NCI-H146 (cell line): Measurements from ENCODE around the gene TCERG1L.

Experiments
- DNase-seq: peaks from one replicate; lab custom pipeline; 2025; lab: John Stamatoyannopoulos, UW

TCERG1L gene

DNA sequence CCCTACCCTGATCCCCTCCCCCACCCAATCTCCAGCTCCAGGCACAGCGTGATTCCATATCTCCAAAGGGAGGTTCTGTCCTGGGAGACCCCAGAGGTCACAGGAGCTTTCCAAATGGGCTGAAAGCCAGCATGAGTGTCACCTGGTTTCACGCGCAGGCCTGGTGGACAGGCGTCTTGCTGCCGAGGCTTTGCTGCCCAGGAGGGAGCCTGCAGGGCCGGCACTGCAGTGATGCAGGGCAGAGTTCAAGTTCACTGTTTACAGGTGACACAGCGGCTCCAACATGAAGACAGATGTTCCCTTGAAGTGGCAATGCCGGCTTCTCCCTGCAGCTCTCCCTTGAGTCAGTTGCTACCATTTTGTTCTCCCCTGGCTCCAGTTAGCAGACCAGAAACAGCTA lies 104.3 kb downstream of the TCERG1L start:
- no peak for DNase-seq

DNA sequence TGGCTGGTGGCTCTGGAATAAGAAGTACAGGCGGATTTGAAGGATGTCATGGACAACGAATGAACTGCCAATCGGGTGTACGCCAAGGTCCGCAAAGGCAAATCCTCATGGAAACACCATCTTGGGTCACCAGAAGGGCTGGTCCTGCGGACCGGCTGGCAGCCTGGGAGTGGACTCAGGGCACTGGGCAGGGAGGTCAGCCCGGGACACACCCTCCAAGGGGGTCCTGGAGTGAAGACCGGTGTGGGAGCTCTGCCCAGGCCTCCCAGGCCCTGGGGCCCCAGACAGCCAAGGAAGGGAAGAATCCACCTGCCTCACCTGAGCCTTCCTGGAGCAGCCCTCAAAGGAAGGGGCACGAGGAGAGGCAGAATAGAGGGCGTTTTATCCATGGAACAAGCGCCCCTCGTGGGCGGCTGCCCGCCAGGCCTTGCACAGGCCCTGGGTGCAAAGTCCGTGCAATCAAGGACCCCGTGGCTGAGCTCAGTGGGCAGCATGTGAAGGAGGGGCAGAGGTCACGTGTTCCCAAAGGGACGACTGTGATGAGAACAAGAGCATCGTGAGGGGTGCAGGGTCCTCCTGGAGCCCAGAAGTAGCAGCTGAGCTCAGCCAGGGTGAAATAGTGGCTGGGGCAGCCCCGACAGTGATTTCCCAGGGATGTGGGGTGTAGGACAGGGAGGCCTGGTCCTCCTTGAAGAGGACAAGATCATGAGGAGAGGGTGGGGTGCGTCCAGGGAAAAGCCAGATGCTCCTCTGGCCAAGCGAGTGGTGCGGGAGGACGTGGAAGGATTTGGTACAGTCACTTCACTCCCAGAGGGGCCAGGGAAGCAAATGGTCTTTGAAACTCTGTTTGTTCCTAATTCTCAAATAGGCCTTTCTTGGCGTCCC lies 105.2 kb downstream of the TCERG1L start:
- no peak for DNase-seq

- no peak for DNase-seq
Measured at GRCh38 chr10:131205556-131205955, 106.0 kb downstream of the TCERG1L start.

DNA sequence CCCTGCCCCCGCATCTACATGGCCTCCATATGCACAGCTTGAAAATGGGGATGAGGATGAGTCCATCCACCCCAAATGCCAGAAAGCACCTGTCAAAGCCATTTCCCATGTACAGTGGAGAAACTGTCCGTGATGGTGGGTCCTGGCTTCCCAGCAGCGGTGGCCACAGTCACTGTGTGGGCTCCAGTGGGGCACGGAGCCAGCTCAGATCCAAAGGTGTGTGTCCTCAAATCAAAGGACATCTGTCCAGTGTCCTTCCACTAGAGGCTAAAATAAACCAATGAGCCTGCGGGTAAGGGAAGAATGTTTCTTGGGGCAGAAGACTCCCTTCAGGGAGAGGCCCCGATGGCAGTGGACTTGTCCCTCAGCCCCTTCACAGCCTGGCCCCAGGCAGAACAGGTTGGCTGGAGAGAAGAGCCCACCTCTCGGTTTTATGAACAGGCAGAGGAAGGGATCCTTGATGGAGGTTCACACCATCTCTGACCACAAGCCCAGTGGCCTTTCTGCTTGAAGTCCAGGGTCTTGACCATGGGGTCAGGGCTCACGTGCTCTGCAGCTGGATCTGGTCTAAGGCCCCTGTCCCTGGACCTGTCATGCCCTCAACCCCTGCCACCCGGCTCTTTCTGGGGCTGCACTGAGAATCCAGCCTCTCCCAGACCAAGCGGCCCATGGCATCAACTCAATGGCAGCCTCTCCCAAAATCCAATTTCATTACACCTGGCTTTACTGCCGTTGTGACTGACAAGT lies 106.9 kb downstream of the TCERG1L start:
- no peak for DNase-seq

DNA sequence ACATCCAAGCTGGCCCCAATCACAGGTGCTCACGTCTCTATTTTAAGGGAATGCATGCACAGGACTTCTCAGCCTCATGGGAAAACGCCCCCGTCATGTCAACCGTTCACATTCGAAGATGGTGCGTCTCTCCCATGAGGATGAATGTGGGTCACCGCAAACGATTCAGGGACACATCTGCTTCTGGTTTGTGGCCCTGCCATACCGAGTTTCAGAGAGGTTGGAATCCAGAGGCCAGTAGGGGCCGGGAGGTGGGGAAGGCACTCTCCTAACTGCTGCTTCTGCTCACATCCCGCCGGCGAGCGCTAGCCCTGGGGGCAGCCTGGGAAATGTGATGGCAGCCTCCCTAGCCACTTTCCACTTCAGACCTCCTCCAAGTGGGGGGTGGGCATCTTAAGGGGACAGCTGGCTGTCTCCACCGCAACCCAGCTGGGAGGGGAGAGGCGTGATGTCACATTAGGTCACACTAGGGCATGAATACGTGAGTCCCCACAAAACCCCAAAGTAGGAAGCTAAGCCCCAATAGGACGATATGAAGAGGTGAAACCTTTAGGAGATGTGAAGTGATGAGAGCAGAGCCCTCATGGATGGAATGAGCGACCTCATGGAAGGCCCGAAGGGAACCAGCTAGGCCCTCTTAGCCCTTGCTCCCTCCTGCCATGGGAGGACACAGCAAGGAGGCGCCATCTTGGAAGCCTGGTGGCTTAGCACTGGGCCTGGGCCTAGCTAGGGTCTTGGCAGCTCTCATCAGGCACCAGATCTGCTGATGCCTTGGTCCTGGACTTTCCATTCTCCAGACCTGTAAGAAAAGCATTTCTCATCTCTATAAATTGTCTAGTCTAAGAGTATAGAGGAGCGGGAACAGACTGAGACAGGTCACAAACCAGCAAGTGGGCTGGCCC lies 107.8 kb downstream of the TCERG1L start:
- no peak for DNase-seq

DNA sequence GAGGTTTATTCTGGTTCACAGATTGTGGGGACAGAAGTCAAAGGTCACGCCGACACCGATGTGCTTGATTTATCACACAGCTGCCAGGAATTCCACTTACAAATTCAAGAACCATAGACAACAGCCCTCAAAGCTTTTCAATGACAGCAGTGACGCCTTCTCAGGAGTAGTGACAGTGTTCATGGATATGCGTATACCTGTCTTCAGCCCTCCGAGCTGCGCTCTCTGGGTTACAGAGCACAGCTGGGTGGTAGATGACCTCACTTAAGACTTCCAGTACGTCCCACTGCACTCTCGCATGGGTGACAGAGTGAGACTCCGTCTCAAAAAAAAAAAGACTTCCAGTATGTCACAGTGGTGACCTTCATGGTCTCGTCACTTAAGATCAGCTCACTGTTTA lies 108.5 kb downstream of the TCERG1L start:
- DNase-seq: no peak

DNA sequence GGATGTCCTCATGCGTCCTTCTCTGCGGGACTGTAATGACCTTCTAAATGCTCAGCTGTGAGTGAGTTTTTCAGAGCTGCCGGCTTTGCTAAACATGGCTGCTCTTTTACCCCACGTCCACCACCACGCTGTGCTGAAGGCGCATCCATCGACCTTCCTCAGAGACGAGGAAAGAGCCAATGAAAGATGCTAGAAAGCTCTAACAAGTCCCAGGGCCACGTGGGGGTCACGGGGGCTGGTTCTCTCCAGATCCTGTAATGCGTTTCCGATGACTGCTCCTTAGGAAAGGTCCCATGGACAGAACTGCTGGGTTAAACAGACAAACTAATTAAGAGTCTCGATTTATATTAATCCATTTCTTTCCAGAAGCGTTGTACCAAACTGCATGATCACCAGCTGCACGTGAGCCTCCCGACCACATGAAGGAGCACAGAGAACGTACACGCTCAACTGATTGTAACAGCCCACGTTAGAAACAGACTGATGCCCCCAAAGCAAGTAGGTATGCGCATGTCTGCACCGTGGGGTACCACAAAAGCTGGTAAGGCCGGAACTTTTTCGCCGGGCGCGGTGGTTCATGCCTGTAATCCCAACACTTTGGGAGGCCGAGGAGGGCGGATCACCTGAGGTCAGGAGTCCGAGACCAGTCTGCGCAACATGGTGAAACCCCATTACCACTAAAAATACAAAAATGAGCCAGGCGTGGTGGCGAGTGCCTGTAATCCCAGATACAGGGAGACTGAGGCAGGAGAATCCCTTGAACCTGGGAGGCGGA lies 109.6 kb downstream of the TCERG1L start:
- no peak for DNase-seq

GRCh38 chr10:131200856-131201470 lies 110.6 kb downstream of the TCERG1L start:
- no peak for DNase-seq

DNA sequence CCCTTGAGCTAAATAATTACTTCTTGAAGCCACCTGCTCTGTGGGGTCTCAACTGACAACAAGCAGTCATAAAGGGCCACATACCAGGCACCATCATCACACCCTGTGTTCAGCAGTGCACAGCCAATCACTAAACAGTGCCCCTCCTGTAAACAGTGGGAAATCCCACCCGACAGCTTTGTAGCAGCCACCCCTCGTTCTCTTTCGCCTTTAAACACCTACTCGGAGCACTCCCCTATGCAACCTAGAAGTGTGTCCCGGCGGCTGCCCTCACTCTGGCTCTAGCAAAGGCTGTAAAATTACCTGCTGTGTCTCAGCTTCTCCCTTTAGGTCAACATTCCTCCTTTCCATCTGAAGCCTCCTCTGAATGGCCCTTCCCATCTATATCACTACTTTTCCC lies 111.9 kb downstream of the TCERG1L start:
- DNase-seq: no peak

- no peak for DNase-seq
Measured at GRCh38 chr10:131198843-131199242, 112.7 kb downstream of the TCERG1L start.

GRCh38 chr10:131198401-131198800 lies 113.1 kb downstream of the TCERG1L start:
- DNase-seq: no peak

GRCh38 chr10:131196176-131196885 lies 115.2 kb downstream of the TCERG1L start:
- DNase-seq: no peak

DNA sequence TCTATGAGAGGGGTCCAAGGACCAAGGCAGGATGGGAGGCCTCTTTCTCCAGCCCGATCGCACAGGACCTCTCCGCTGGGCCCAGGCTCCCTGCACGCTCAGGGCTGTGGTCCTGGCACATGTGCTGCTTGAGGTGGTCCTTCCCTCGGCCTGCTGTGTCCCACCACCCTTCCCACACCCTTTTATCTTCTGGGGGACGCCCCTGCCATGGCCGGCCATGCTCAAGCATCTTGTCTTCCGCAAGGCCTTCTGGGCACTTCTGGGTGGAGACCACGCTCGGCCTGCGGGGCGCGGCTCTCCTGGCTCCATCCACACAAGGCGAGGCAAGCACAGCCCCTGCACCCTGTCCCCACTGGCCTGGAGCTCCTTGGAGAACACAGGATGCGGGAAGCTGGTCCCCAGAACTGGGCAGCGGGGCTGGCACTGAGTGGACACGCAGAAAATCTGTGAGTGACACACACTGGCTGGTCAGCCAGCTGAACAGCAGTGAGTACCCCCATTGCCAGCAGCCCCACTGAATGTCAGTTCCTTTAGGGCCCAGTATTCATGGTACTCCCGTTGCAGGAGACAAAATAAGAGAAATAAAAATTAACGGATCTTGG lies 115.9 kb downstream of the TCERG1L start:
- DNase-seq: no peak

- no peak for DNase-seq
Measured at GRCh38 chr10:131195116-131195515, 116.4 kb downstream of the TCERG1L start.

- DNase-seq: no peak
Measured at GRCh38 chr10:131193923-131194322, 117.6 kb downstream of the TCERG1L start.

DNA sequence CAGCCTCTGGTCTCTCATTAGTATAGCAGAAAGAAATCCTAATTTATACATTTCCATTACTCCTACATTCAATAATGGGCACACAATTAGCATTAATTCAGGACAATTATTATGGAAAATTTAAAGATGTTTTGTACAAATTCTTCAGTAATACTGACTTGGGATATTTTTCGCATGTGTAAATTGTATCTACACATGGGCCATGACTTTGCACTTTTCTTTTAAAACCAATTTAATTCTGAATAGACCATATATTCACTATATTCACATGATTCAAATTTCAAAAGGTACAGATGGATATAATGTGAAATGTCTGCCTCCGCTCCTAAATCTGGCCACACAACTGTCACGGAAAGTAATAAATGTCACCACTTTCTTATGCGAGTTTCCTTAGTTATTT lies 123.0 kb downstream of the TCERG1L start:
- DNase-seq: no peak

DNA sequence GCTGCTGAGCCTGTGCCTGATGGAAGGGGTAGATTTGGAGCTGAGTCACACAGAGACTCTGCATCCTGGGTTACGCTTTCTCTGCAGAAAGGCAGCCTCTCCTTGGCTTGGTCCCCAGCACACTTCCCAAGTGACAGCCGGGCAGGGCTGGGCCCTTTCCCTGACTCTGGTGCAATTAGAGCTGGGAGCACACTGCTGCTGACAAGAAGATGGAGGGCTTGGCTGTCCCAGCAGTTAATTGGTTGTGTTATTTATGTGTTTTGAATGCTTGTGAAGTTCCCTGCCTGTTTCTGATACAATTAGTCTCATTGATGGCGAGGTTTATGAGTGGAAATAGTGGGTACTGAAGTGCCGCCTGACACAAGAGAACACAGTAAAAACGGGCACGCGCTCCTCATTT lies 123.6 kb downstream of the TCERG1L start:
- no peak for DNase-seq

DNA sequence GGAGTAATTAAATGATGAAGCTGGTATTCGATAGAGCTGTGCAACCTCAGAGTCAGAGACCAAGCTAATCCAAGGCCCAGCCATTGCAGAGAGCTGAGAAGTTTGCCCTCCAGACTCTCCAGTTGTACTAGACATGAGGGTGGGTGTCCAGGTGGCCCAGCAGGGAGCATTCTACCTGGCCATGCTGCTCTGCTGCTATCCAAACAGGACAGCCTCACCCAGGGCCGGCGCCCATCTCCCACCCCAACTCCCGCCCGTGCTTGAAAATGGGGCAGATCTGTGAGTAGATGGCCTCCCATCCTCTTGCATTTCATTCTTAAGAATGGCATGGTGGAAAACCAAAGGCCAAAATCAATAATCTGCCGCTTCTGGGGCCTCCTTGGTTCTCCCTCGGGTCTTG lies 124.2 kb downstream of the TCERG1L start:
- DNase-seq: no peak

GRCh38 chr10:131186547-131187253 lies 124.8 kb downstream of the TCERG1L start:
- no peak for DNase-seq
